ENCODE data around the gene DDR2.

DNA sequence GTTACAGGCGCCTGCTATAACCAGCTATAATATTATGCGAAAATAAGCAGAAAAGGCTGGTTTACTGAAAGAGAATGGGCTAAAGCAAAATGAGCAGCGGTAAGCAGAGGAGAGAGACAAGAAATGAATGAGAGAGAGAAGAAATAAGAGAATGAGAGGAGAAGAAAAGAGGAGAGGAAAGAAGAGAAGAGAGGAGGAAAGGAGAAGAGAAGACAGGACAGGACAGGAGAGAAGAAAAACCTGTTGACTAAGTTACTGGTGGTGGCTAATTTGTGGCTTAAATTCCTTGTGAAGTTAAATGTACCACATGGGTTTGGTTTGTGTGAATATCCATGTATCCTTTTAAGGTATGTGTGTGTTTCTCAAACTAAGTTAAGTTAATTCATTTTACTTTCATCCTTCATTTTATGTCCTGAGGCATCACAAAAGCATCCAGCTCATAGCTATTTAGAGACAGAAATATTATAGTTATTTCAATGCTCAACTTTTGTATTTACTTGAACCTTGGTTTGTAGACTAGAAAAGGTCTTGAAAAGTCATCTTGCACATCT is 3.1 kb upstream of the DDR2 start:
- no peak for TF ChIP-seq FOXP2 (optimal IDR thresholded peaks at IDR 0.05; ENCODE audit: borderline replicate concordance, extremely low read depth, extremely low read length, insufficient read depth)
- TF ChIP-seq, protein P1, sequence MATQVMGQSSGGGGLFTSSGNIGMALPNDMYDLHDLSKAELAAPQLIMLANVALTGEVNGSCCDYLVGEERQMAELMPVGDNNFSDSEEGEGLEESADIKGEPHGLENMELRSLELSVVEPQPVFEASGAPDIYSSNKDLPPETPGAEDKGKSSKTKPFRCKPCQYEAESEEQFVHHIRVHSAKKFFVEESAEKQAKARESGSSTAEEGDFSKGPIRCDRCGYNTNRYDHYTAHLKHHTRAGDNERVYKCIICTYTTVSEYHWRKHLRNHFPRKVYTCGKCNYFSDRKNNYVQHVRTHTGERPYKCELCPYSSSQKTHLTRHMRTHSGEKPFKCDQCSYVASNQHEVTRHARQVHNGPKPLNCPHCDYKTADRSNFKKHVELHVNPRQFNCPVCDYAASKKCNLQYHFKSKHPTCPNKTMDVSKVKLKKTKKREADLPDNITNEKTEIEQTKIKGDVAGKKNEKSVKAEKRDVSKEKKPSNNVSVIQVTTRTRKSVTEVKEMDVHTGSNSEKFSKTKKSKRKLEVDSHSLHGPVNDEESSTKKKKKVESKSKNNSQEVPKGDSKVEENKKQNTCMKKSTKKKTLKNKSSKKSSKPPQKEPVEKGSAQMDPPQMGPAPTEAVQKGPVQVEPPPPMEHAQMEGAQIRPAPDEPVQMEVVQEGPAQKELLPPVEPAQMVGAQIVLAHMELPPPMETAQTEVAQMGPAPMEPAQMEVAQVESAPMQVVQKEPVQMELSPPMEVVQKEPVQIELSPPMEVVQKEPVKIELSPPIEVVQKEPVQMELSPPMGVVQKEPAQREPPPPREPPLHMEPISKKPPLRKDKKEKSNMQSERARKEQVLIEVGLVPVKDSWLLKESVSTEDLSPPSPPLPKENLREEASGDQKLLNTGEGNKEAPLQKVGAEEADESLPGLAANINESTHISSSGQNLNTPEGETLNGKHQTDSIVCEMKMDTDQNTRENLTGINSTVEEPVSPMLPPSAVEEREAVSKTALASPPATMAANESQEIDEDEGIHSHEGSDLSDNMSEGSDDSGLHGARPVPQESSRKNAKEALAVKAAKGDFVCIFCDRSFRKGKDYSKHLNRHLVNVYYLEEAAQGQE (IDR thresholded peaks at IDR 0.05; ENCODE audit: insufficient read depth in 1 of 2, low read depth in 2 of 2, low read length in 2 of 2) = no peak

All from PFSK-1 (cell line).